Effector CD8-positive, alpha-beta T cell (primary cell): ENCODE results near the gene FEZF2.

Experiments
- DNase-seq: peaks from one replicate; lab custom pipeline; 2025; lab: John Stamatoyannopoulos, UW

The FEZF2 gene

GRCh38 chr3:62329971-62330370 is 43.4 kb downstream of the FEZF2 start:
- DNase-seq: no peak

- DNase-seq: no peak
Observed at GRCh38 chr3:62325896-62326295, 47.5 kb downstream of the FEZF2 start.

- DNase-seq: no peak
Observed at GRCh38 chr3:62323241-62323640, 50.1 kb downstream of the FEZF2 start.
